ENCODE data around the gene KIRREL3.

The KIRREL3 gene

DNA sequence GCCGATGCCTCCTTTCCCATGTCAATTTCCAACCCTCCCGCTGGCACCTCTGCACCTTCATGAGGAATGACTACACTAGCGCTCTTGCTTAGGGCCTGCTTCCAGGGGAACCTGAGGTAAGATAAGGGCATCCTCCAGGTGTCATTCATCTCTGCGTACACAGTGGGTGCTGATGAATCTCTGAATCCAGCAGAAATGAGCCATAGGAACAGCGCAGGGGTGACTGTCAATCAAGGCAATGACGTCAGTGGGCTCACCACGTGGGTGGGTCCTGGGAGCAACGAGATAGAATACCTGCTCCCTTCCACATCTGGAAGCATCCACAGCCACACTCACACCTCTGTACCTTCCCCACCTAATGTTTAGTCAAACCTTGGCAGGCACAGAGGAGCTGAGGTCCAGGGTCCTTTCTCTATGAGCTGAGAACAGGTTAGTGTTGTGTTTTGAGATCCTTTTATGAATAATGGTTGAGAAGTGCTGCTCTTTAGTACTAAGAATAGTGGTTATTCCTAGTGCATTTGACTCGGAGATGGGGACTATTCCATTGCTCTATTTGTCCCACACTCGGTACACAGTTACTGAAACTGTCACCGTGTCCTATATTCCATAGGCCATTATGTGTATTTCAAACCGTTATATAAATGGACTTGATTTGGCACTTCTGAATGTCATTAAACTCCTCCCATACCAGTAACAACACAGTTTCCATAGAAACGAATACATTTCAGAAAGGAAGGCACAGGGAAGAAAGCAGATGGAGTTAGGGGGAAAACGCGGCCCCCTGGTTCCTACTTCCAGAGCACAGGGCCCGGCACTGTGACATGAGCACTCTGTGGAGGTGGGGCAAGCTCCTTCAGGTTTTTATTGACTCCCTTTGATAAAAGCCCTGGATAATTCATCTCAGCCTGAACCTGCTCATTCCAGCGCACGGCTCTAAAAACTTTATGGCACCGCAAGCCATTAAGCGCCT, 451.7 kb downstream of the KIRREL3 start:
- no peak for DNase-seq

DNA sequence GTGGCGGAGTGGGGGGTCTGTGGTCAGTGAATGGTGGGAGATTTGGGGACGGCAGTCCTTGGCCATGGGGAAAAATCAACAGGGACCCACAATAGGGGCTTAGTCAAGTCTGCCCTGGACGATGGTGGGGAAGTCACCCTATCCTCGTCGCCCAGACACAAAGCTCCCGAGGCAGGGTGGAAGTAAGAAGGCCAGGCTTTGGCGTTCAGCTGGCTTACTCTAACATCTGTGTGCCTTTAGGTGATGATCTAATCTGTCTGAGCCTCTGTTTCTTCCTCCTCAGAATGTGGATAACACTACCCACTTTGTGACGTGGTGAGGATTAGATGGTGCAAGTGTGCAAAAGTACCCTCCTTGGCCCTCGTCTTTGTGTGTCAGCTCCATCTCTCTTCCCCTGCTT, 452.9 kb downstream of the KIRREL3 start:
- no peak for DNase-seq

DNA sequence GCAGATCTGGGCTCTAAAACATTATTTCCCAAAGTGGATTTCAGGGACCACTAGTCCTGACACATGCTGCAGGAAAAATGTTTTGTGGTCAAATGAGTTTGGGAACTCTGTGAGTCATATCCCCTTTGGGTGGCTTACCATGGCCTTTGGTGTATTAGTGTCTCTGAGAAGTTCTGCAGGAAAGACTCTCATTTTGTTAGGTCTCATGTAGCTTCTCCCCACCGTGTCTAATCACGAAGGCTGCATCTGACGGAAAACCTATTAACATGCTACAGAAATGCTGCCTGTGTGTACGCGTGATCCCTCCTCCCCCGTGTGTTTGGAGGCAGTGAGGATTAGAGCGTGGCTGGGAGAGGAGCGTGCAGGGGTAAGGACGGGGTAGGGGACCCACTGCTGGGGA, 453.4 kb downstream of the KIRREL3 start:
- DNase-seq: no peak

DNA sequence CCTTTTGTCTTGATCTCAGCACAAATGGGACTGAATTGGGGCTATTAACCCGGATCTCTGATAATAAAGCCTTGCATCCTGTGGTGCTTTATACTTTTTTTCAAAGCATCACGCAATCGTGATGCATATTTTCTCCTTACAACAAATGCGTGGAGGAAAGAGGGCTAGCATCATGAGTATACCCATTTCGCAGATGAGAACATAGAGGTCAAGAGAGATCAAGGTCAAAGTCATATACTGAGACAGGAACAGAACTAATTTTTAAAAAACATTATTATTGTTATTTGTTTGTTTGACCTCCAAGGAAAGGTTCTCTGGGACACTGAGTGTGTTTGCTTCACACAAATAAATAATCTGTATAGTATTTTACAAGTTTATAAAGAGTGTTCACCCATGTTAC, 453.9 kb downstream of the KIRREL3 start:
- no peak for DNase-seq

DNA sequence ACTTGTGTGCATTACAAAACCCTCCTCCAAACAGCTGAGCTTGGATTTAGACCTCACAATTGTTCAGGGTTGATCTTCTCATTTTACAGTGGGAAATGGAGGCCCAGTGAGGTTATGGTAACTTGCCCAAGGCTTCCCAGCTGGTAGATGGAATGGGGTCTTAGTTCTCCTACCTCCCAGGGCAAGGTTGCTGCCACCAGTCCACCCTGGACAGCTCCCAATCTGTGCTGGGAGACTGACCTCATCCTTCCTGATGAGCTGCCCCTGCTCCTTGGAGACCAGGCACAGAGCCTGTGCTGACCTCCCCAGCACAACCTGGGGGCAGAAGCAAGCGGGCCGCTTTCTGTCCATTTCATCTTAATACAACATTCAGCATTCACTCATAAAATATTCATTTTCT, 454.4 kb downstream of the KIRREL3 start:
- DNase-seq: no peak

DNA sequence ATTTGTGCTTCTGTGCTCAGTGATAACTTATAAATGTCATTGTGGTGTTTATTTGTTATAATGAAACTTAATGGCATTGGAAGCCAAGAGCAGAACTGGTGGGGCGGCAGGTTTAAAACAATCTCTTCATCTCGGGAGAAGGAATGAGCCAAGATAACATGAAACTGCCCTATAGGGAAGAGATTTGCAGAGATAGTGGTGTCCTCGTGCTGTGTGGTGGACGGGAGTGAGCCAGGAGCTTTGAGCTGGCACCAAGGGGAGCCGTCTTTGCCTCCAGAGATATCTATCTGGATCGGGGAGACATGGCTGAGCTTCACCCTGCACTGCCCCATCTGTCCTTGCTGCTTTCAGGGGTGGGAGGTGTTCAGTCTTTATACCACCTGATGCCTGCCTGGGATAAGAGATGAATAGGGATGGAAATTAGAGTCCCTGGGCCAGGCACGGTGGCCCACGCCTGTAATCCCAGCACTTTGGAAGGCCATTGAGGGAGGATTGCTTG, 455.5 kb downstream of the KIRREL3 start:
- DNase-seq: no peak

DNA sequence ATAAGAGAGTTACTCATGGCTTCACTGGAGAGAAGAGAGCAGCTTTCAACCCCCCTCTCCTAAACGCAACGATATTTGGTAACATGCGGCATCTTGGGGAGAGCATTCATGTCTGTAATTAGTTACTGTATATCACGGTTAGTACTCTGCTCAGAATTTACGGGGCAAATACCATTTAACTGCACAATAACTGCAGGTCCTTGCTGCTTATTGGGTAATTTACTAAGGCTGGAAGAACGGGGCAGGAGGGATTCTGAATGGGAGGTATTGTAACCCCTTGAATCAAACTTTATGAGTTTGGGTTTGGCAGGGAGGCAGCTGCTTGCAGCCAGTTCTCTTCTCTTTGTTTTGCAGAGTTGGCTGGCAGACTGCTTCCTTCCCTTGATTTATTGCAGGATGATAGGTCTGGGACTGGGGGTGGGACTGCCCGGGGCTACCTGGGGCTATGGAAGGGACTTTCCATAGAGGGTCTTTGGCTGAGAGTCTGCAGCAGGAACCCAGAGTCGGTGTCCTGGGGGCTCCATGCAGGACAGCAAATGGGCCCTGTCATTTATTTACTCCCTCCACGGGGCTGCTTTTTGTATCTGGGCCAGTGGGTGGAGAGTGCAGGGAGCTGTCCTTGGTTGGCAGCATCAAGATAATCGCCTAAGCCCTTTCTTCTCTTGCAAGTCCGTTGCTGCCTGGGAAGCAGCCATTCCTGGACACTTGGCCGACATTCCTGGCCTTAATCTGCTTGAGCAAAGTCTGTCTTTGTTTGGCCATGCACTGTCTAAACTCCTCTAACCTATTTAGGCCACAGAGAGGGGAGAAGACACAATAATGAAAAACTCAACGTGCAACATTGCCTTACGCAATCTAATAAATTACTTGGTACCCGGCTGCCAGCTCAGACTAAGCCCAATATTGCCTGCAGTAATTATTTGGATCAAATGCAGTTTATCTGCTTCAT, 456.2 kb downstream of the KIRREL3 start:
- no peak for DNase-seq

DNA sequence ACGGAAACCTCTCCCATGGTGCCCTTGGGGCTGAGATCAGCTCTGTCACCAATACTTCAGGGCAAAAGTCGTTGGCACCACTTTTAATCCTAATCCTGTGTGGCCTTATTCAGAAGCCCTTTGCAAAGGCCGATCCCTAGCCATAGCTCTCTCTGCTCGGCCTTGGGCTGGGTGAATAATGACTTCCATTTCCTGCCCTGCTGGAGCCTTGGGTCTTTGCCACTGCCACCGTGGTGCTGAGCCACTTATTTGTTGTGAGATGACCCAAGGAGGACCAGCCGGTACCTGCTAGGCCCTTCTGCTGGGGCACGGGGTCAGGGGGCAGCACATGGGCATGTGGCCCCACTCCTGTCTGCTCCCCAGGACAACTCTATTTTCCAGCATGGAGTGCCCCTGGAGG, 456.9 kb downstream of the KIRREL3 start:
- no peak for DNase-seq

DNA sequence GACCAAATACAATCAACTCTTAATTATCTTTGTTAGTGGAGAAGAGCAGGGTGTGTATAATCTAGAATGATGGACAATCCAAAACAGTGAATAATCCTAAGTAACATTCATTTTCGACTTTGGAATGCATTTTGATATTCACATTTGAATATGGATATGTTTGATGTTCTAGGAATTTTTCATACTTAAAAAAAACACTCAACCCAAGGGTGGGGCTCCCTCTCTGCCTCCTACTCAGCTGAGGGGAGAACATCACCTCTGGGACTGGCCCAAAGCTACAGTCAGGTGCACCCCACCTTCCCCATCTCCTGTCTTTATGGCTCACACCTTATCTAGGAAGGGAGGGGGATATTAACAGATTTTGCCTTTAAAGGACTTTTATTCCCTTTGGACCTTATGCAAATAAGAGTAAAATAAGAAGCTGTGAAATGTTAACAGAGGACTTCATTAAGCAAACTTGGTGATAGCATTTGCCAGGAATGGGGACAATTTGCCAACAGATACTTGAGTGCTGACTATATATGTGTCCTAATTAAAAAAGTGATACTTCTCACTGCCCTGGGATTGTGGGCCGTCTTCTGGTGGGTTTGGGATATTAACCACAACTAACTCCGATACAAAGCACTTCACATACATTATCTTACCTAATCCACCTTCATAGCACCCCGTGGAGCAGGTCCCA, 458.1 kb downstream of the KIRREL3 start:
- DNase-seq: no peak

DNA sequence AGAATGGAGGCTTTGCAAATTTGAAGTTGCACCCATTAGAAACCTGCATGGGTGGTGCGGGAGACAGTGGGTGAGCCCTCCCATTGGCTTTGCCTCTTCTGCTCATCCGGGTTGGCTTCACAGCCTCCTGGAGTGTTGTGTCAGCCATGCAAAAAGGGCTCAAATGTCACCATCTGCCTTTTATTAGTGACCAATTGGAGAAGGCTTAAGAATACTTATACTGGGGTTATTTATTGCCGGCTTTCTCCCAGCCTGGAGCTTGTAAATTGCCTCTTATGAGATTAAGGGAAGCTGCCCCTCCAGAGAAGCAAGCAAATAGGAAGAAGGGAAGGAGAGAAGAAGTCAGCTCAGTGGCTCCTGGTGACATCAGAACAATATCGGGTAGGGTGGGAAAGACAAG, 462.5 kb downstream of the KIRREL3 start:
- no peak for DNase-seq

DNA sequence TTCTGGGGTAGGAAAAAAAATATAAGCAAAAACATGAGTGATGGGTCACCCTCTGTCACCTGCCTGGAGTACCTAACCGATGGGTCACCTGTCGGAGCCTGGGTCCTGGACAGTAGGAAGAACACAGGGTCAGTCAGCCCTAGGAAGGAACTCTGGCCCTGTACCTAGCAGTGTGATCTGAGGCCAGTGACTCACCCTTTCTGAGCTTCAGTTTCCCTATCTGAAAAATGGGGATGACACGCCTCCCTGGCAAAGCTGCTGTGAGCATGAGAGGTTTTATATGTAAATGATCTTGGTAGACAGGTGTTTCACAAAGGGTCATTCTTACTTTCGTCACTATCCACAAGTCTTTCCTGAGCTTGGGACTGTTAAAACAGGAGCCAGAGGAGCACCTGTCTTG, 463.1 kb downstream of the KIRREL3 start:
- DNase-seq: no peak

DNA sequence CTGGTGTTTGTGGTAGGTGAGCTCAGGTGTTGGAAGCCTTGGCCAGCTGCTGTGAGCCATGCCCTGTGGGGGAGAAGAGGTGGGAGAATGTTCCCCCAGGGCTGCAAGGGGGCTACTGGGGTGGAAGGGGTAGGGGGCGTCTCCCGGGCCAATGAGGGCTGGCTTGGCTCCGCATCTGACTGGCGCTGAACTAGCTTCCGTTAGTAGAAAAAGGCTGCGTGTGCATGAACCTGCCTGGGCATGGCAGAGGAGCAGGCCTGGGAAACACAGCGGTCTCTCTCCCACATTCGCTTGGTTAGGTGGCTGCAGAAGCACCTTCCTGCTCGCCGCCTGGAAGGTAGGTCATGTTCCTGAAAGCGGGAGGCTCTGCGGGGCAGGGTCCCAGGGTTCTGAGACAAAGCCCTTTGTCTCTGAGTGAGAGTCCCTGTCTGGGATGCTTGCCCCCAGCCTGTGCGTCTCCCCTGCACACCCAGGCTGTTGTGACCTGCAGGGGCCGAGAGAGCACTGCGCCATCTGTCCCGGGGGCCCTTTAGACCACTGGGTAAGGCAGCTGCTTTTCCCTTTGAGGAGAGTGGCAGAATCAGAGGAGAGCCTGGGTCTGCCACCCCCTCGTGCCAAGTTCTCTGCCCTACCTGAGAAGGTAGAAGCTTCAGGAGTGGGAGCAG, 466.3 kb downstream of the KIRREL3 start:
- DNase-seq: no peak

DNA sequence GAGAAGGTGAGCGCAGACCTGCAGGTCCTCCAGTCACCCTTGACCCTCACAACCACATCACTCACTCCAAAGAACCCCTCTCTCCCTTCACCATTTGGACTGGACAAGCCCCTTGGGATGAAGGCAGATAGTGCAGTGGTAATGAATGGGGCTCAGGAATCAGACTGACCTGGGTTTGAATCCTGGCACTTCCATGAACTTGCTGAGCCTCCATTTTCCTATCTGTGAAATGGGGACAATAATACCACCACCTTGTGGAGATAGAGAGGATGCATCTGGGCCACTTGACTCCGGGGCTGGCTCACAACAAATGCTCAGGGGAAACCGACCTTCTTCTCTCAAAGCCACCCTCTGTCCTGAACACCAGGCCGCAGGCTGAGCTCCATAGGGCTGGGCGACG, 467.0 kb downstream of the KIRREL3 start:
- DNase-seq: no peak

DNA sequence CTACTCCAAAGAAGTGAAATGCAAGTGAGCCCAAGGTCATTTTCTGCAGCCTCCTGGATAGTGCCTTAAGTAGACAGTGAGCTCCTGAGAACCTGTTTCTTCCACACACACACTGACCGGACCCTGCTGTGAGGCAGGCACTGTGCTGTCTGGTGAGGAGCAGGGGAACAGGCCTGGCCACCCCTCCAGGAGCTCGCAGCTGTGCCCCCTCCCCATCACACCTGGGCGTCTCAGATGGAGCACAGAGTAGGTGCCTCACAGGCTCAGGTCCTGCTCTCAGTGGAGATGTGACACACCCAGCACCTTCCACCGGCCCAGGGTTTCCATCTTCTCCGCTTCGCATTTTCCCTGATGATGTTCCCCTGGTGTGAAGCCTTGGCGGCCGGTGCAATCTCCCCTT, 470.2 kb downstream of the KIRREL3 start:
- no peak for DNase-seq

DNA sequence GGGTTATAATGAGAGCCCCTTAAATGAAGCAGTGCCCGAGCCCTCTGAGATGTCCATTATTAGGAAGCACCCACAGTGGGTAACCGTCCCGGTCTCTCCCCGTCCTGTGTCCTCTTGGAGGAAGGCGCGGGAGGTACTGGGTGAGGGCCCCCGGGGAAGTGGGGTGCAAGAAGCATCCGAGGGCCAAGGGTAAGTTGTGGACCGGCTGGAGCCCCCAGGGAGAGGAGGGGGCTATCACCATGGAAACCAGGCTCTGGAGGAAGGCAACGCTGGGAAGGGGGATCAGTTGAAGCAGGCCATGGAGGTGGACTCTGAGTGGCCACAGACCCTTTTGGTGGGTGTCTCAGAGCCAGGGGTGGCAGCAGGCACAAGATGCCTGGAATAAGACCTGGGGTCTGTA, 471.5 kb downstream of the KIRREL3 start:
- no peak for DNase-seq

DNA sequence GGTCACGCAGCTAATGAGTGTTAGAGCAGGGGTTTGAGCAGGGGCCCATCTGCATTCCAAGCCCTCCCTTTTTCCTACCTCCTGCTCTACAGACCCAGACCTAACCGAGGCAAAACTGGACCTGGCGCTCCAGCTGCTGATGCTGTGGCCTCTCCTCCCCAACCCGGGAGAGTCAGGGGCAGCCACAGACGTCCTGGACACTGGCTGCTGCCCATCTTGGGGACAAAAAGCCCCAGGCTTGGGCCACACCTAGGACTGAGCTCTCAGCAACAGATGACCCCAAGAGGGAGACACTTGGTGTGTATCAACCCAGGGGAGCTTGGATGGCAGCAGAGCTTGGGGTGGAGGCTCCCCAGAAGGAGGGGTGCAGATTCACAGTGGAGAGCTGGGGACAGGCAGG, 472.5 kb downstream of the KIRREL3 start:
- no peak for DNase-seq

DNA sequence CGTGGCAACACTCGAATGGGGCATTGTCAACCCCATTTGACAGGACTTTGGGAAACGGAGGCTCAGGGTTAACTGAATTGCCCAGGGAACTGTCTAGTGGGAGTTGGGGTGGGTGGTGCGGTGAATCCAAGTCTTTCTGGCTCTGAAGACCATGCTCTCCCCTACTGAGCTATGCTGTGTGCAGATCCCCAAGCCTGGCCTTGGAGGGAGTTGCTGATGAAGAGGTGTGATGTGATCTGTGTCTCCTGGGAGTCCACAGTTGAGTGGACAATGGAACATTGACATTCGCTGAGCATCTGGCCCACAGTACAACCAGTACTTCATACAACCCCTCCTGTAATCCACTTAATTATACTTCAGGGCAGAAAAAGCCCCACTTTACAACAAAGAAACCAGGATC, 472.9 kb downstream of the KIRREL3 start:
- DNase-seq: no peak

DNA sequence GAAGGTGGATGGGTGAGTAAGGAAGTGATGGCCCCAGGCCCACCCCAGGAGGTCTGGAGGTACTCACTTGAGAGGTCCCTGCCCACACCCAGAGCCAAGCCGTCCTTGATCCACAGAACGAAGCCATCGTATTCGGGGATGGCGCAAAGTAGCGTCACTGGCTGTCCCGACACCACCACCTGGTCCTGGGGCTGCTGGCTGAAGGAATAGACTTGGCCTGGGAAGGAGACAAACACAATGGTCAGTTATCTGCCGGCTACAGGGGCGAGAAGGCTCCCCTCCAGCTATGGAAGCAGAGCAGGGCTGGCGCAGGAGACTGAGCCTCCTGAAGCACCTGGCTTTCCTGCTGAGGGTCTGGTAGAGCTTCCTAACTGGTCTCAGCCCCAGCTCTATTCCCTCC, 474.1 kb downstream of the KIRREL3 start:
- DNase-seq: no peak

DNA sequence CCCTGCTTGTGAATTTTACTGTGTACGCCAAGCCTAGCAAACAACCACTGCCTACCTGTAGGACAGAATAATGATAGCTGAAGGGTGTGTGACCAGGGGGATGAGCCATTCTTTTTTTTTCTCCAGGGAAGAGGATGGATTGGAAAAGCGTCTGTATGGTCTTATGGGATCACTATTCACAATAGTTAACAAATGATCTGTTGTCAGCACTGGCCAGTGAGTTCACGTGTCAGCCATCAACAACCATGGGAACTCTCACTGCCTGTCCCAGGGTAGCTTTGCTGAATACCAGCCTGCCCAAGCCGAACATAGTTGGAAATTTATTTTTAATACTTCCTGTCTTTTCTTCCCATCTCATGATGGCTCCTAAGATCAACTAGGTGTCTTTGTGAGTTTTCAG, 474.9 kb downstream of the KIRREL3 start:
- DNase-seq: no peak

DNA sequence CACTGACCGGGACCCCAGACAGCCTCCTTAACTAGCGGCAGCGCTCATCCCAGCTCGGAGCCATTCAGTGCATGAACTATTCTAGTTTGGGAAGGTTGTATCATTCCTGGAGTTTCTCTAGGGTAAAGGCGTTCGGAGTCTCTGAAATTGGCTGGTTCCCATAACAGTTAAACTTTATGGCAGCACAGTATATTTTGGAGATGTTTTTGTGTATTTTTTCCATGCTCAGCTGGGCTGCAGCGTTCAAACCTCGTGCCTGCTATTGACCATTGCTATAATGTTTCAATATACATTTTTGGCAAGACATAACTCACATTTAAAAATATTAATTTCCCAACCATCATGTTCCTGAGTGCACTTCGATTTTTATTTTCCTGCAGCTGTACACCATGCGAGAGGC, 475.4 kb downstream of the KIRREL3 start:
- DNase-seq: no peak

DNA sequence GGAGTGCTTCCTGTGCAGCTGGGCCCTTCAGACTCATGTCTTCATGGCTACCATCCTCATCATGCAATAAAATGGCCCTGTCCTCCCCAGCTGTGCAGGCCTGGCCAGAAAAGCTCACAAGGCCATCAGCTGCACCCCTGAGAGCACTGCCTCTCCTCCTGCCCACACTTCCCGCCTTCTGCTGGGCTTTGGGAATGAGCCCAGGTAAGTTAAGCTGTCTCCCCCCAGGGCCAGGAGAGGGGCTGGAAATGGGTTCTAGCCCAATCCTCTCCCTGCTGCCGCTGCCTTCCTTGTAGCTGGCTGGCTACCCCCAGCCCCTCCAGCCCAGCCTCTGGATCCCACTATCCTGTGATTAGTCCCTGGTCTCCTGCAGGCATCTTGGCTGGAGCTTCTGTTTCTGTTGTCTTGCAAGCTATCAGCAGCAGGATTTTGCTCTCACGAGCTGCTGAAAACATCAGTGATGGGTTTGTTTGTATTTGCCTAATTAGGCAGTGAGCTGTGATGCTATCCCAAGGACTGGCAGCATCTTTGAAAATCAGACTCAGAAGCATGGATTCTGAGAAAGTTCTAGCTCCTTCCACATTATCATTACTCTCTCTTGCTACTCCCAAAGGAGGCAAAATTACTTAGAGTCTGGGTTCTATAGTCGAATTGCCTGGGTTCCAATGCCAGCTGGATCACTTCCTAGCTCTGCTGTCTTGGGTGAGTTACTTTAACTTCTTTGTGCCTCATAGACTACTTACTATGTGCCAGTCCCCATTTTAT, 476.9 kb downstream of the KIRREL3 start:
- no peak for DNase-seq

DNA sequence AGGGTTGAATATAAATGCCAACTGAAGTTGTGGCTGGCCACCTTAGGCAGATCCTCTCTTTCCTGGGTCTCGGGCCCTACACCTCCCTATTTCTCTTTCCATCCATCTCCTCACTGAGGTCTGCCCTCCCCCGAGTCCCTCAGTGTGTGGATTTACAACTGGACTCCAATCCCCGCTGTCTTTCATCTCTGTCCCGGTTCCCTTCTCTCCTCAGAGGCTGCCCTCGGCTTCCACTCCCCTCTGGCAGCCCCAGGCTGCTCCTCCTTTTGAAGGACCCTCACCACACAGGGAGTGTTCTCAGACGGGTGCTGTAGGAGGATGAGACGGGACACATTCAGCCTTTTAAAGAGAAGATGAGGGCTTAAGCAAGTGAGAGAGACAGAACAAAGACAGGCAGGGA, 478.0 kb downstream of the KIRREL3 start:
- no peak for DNase-seq

All from activated CD4-positive, alpha-beta T cell treated with anti-CD3 and anti-CD28 coated beads, Interleukin-2, Interleukin-6, amounts not matched to agents 100 ng/mL and 50 ng/mL, durations not matched to agents 16 hours and 8 hours (primary cell).